CD4-positive, alpha-beta T cell treated with Interferon gamma for 1 hour (primary cell): ENCODE results near the gene GNAS.
"Not testable (repeated sequence)": the region's sequence is repeated elsewhere in the genome, so short reads cannot be mapped to it uniquely, and the experiment has no call there.

Source experiments
- DNase-seq: peaks from one replicate; pipeline ENCODE4 v3.0.0-alpha.2; 2020

GNAS gene

GRCh38 chr20:58828804-58829203 lies 23.7 kb upstream of the GNAS start:
- DNase-seq = not testable (repeated sequence)

GRCh38 chr20:58829531-58829941 lies 23.0 kb upstream of the GNAS start:
- DNase-seq = no peak

DNA sequence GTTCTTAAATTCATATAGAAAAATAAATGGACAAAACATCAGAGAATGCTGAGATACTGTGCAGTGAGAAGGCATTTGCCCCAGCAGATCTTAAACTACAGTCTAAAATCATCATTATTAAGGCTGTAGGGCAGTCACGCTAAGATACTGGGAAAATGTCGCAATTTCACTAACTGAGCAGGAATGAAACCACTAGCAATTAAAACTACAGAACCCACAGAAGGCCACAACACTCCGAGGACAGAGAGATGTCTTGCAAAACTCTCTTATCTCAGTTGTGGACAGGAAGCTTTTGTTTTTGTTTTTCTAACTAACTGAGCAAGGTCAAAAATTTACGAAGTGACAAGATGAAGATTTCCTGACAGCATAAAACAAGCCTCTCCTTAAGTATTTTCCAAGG lies 20.1 kb upstream of the GNAS start:
- DNase-seq = no peak

DNA sequence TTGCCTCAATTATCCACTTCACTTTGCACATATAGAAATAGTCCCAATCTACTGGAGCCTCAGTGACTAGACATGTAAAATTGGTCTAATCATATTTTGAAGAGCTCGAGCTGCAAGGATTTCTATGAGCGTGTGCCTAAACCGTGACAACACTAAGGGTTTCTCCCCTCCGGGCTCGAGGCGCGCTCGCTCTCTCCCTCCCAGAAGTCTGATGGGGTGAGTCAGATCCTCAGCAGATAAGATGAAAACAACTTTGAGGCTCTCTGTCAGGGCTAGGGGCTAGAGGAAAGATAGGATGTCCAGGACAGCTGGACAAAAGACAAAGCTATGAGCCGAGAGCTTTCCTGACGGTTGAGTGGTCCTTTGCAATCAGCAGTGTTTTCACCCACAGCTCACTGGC lies 18.6 kb upstream of the GNAS start:
- no peak for DNase-seq

GRCh38 chr20:58835231-58835630 lies 17.3 kb upstream of the GNAS start:
- DNase-seq = no peak

GRCh38 chr20:58836616-58837204 lies 15.8 kb upstream of the GNAS start:
- no peak for DNase-seq

- no peak for DNase-seq
Measured at GRCh38 chr20:58837717-58838116, 14.8 kb upstream of the GNAS start.

DNA sequence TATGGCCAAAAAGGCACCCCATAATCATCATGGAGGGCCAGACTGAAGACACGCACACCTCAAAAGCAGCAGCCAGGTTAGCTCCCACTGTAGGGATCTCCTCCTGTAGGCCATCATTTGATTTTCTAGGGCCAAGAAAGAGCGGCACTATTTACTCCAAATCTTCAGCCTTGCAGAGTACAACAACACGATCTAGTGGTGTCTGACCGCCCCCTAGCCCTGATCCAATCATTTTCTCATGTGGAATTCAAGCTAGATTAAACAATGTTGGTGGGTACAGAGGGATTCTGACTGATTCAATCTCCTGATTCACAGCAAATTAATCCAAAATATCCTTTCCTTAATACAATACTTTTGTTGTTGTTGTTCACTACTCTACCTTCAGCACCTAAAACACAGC lies 14.3 kb upstream of the GNAS start:
- DNase-seq = no peak

- peak; percentile 13 for DNase-seq
Measured at GRCh38 chr20:58839474-58839874, 13.0 kb upstream of the GNAS start.

DNA sequence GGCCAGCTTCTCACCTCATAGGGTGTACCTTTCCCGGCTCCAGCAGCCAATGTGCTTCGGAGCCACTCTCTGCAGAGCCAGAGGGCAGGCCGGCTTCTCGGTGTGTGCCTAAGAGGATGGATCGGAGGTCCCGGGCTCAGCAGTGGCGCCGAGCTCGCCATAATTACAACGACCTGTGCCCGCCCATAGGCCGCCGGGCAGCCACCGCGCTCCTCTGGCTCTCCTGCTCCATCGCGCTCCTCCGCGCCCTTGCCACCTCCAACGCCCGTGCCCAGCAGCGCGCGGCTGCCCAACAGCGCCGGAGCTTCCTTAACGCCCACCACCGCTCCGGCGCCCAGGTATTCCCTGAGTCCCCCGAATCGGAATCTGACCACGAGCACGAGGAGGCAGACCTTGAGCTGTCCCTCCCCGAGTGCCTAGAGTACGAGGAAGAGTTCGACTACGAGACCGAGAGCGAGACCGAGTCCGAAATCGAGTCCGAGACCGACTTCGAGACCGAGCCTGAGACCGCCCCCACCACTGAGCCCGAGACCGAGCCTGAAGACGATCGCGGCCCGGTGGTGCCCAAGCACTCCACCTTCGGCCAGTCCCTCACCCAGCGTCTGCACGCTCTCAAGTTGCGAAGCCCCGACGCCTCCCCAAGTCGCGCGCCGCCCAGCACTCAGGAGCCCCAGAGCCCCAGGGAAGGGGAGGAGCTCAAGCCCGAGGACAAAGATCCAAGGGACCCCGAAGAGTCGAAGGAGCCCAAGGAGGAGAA lies 12.3 kb upstream of the GNAS start:
- no peak for DNase-seq

- no peak for DNase-seq
Measured at GRCh38 chr20:58840816-58841538, 11.5 kb upstream of the GNAS start.

- no peak for DNase-seq
Measured at GRCh38 chr20:58841539-58842264, 10.8 kb upstream of the GNAS start.

DNA sequence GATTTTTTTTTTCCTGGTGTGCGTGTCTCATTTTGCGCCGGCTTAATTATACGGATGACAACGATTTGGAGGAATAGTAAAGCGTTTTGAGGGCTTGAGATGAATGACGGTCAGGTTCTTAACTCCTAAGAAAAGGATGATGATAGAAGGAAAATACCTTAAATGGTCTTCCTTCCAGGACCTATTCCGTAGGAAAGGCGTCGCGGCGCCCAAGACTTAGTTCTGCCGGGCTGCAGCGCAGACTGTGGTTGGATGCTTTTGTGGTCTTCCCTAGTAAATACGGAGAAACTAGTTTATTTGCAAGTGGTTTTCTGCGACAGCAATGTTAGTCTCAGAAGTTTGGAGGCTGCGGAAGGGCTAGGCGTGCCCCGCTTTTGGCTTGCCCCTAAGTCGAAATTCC lies 10.2 kb upstream of the GNAS start:
- DNase-seq = no peak

- no peak for DNase-seq
Measured at GRCh38 chr20:58843128-58843556, 9.4 kb upstream of the GNAS start.

- DNase-seq = no peak
Measured at GRCh38 chr20:58845706-58846105, 6.8 kb upstream of the GNAS start.

DNA sequence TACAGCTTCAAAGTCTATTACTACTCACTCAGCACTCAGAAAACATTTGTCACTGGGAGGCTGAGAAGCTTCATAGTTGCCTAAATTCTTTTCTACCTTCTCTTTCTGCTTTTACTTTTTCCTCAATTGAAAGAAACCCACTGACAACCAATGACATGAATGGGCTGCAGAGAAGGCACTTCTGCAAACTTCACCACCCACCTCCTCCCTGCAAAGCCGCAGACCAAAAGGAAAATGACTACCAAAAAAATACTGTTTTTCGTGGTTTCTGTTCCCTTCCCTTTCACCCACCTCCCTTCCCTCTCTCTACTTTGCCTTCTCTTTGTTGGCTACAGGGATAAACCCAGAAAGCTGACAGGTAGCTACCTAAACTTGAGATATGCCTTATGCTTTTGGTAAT lies 5.1 kb upstream of the GNAS start:
- no peak for DNase-seq

GRCh38 chr20:58850693-58851174 lies 1.8 kb upstream of the GNAS start, which contains the start of gene GNAS-AS1:
GNAS-AS1 (minus strand) TSS chr20:58850902.
- DNase-seq = peak; percentile 78

DNA sequence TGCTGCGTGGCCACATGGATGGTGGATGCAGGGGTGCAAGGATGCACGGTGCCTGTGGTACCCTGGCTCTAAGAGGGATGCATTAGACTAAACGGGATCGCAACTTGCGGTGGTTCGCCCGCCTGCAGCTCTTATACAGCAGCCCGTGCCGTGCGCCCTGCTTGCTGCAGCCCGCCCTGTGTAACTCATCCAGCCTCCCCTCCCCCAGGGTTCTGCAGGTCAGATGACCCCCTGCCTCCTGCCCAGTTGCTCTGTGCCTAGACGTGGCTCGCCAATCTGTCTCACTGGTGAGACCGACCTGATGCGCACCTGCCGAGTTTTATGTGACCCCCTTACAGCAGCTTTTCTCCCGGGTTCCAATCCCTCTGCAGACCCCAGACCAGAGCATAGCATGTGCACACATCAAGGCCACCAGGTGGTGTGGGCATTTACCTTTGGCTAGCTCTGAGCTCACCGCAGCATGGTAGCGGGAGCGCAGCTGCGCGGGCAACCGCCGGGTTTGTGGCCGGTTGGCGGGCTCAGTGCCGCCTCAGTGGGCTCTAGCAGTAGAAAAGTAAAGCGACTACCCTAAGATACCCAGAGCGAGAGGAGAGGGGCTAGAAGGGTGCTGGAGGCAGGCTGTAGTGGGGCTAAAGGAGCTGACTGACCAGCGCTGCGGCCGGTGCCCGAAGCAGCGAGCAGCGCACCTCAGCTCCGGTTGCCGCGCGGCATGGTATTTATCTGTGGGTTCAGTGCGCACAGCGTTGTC lies 1.1 kb upstream of the GNAS start:
- no peak for DNase-seq

DNA sequence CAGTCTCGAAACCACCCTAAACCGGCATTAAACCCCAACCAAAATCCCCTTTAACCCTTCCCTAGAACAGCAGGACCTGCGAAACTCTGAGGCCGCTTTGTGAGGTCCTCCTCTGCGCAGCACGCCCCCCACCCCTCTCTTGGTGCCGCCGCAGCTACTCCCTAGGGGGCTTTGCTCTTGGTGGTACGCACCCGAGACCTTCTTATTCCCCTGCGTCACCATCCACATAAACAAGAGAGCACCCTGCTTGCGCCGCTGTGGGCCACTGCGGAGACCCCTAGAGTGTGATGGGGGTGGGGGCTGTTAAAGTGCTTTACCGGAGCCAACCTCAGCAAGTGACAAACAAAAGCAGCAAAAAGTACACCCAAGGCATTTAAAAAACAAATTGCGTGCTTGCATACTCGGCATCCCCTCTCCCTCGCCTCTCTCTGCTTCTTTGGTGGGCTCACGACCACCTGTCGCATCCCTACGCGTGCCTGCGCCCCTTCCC lies 502 bp upstream of the GNAS start:
- no peak for DNase-seq

DNA sequence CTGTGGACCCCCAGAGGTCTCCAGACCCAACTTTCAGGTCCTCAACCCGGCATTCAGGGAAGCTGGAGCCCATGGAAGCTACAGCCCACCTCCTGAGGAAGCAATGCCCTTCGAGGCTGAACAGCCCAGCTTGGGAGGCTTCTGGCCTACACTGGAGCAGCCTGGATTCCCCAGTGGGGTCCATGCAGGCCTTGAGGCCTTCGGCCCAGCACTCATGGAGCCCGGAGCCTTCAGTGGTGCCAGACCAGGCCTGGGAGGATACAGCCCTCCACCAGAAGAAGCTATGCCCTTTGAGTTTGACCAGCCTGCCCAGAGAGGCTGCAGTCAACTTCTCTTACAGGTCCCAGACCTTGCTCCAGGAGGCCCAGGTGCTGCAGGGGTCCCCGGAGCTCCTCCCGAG lies 950 bp downstream of the GNAS start:
- DNase-seq = no peak

GRCh38 chr20:58853976-58854637 lies 1.6 kb downstream of the GNAS start:
- no peak for DNase-seq
